Raji (cell line): Measurements from ENCODE around the gene STOM.

ENCODE experiments used
- POLR2A ChIP-seq: IDR thresholded peaks from 2 replicates; pipeline ENCODE4 v1.6.1; 2011; ENCODE audit warnings: low read depth, low read length, control low read depth; ENCODE audit not compliant: insufficient read depth

The STOM gene

GRCh38 chr9:121360601-121361374 is 9.3 kb downstream of the STOM start:
- TF ChIP-seq POLR2A = no peak

- no peak for TF ChIP-seq POLR2A
These were observed 10.4 kb downstream of the STOM start for GRCh38 chr9:121359351-121360294.

GRCh38 chr9:121358751-121359150 is 11.3 kb downstream of the STOM start:
- no peak for TF ChIP-seq POLR2A

GRCh38 chr9:121357011-121357410 is 13.0 kb downstream of the STOM start:
- TF ChIP-seq POLR2A = no peak

GRCh38 chr9:121354762-121355161 is 15.3 kb downstream of the STOM start:
- no peak for TF ChIP-seq POLR2A

GRCh38 chr9:121354141-121354540 is 15.9 kb downstream of the STOM start:
- TF ChIP-seq POLR2A = no peak

GRCh38 chr9:121353241-121354061 is 16.6 kb downstream of the STOM start:
- TF ChIP-seq POLR2A = no peak

- no peak for TF ChIP-seq POLR2A
These were observed 19.0 kb downstream of the STOM start for GRCh38 chr9:121350993-121351561.

- no peak for TF ChIP-seq POLR2A
These were observed 20.0 kb downstream of the STOM start for GRCh38 chr9:121350036-121350435.

- TF ChIP-seq POLR2A = no peak
These were observed 21.0 kb downstream of the STOM start for GRCh38 chr9:121349009-121349408.

- no peak for TF ChIP-seq POLR2A
These were observed 21.8 kb downstream of the STOM start for GRCh38 chr9:121348221-121348620.

- TF ChIP-seq POLR2A = no peak
These were observed 25.0 kb downstream of the STOM start for GRCh38 chr9:121345070-121345469.

- TF ChIP-seq POLR2A = no peak
These were observed 25.9 kb downstream of the STOM start for GRCh38 chr9:121344184-121344583.

- no peak for TF ChIP-seq POLR2A
These were observed 29.2 kb downstream of the STOM start for GRCh38 chr9:121340676-121341392.
